CD4-positive, alpha-beta T cell treated with Interleukin-21 for 1 hour (primary cell): Measurements from ENCODE around the gene PTPN11.
"Not testable (repeated sequence)": the region's sequence is repeated elsewhere in the genome, so short reads cannot be mapped to it uniquely, and the experiment has no call there.

ENCODE experiments used
- DNase-seq: peaks from one replicate; pipeline ENCODE4 v3.0.0-alpha.2; 2020

Gene PTPN11

DNA sequence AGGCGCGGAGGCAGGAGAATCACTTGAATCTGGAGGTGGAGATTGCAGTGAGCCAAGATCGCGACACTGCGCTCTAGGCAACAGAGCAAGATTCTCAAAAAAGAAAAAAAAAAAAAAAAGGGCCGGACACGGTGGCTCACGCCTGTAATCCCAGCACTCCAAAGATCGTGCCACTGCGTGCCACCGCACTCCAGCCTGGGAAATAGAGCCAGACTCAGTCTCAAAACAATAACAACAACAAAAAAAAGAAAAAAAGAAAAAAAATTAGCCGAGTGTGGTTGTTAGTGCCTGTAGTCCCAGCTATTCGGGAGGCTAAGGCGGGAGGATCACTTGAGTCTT is 8.9 kb upstream of the PTPN11 start:
- no peak for DNase-seq

DNA sequence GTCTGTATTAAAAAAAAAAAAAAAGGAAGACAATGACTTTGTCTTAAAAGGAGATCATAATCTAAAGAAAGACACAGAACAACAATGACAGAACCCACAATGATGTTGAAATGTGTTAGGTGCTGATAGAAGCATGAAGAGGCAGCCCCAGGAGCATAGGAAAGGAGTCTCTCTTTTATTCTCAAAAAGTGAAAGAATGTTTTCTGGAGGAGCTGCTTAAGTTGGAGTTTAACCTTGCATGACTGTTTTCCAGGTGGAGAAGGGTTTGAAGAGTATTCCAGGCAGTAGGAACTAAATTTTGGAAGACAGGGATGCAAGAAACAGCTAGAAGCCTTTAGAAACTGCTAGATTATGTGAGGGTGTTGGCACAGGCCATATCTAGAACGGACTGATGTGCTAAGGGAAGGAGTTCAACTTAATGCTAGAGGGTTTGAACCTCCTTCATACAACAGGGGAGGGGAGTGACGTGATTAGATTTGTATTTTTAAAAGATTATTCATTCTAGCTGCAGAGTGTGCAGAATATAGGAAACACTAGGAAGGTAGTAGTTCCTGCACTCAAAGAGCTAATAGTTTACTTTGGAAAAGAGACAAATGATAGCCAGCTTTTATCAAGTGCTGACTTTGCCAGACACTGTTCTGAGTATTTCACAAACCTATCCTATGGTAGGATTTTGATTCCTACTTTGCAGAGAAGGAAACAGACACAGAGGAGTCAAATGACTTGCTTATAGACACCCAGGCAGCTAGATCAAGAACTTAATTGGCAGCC is 4.7 kb upstream of the PTPN11 start:
- no peak for DNase-seq

DNA sequence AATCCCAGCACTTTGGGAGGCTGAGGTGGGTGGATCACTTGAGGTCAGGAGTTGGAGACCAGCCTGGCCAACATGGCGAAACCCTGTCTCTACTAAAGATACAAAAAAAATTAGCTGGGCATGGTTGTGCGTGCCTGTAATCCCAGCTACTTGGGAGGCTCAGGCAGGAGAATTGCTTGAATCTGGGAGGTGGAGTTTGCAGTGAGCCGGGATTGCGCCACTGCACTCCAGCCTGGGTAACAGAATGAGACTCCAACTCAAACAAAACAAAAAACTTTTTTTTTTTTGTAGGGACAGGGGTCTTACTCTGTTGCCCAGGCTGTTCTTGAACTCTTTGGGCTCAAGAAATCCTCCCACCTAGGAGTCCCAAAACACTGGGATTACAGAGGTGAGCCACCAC is 3.3 kb upstream of the PTPN11 start:
- not testable (repeated sequence) for DNase-seq

DNA sequence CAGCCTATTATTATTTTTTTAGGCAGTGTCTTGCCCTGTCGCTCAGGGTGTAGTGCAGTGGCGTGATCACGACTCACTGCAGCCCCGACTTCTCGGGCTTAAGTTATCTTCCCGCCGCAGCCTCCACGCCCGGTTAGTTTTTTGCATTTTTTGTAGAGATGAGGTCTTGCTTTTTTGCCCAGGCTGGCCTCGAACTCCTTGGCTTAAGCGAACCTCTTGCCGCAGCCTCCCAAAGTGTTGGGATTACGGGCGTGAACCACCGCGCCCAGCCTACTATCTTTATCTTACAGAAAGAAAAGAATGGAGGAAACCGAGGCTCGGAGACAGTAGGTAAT is 507 bp upstream of the PTPN11 start:
- no peak for DNase-seq

DNA sequence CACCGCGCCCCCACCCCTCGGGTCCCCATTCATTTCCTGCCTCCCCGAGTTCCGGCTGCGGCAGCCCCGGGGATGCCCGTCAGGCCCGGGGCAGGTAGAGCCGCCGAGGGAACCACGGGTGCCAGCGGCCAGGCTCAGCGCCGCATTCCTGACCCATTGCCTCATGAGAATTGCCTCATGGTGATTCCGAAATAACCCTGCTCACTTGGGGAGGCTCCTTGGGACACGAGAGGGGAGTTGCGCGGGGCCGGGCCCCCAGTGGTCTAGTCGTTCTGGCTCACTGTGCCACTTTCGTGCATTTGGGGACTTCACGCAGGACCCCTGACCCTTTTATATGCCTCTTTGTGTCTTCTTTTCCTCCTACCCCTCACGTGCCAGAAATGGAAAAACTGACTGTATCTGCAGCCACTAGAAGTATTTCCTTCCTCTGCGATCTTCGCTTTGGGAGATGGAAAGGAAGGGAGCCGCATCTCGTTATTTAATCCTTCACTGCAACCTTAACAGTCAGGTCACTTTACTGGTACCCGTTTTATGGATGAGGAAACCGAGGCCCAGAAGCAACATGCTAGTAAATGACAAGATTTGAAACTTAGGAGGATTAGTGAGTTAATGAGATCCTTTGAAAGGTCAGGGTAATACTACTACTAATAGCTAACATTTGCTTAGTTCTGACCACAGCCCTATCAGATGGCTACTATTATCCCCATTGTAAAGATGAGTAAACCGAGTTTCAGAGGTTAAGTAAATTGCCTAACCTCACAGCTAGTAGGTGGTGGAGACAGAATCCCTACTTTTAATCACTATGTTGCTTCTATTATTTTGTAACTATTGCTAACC is 768 bp downstream of the PTPN11 start:
- no peak for DNase-seq

DNA sequence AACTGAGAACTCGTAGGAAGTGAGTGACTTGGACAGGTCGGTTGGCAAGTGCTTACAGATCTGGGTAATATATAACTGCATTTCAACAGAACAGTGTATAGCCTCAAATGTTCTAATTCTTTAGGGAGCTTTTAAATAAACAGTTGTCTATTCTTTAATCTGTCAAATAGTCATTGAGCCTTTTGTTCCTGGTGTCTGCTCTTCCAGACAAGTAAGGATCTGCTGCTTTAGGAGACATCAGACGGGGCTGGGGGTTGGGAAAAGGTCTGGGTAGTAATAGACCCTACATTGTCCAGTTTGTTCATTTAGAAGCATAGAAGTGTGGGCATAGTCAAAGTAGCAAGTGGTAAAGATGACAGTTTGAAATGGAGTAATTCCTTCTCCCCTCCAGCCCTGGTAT is 2.0 kb downstream of the PTPN11 start:
- no peak for DNase-seq

DNA sequence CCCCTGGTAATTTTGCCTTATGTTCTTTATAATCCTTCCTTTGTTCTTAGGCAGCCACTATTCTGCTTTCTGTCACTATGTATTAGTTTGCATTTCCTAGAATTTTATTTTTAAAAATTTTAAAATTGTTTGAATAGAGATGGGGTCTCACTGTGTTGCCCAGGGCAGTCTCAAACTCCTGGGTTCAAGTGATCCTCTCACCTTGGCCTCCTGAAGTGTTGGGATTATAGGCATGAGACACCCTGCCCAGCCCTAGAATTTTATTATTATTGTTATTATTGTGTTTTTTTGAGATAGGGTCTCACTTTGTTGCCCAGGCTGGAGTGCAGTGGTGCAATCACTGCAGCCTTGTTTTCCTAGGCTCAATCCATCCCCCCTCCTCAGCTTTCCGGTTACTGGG is 2.6 kb downstream of the PTPN11 start:
- no peak for DNase-seq

DNA sequence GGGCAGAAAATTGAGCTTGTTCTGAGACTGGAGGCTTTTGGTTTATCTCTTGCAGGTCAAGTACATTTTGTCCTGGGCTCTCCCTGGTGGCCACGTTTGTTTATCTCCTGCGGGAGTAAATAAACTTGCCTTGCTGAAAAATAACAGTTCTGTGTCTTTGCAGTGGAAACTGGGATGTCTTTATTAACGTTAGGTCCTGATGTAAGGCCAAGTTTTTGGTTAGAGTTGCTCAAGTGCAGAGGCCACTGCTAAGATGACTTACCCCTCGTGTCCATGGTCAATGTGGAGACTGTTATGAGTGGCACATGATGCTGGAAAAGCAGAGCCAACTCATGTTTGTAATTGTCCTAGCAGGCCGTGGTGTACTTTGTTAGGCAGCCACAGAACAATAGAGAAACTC is 3.8 kb downstream of the PTPN11 start:
- no peak for DNase-seq

DNA sequence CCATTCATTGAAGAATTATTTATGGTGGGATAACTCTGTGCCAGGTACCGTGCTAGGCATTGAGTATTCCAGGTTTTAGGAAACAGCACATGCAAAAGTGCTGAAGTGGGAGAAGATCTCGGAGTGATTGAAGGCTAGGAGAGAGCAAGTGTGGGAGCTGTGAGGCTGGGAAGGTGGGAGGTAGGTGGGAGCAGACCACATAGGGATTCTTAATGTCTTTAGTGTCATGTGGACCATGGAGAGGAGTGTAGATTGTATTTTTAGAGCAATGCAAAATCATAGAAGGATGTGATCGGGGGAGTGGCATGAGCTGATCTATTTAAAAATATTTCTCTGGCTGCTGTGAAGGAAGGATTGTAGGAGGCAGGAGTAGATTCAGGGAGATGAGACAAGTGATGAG is 5.4 kb downstream of the PTPN11 start:
- DNase-seq = no peak

DNA sequence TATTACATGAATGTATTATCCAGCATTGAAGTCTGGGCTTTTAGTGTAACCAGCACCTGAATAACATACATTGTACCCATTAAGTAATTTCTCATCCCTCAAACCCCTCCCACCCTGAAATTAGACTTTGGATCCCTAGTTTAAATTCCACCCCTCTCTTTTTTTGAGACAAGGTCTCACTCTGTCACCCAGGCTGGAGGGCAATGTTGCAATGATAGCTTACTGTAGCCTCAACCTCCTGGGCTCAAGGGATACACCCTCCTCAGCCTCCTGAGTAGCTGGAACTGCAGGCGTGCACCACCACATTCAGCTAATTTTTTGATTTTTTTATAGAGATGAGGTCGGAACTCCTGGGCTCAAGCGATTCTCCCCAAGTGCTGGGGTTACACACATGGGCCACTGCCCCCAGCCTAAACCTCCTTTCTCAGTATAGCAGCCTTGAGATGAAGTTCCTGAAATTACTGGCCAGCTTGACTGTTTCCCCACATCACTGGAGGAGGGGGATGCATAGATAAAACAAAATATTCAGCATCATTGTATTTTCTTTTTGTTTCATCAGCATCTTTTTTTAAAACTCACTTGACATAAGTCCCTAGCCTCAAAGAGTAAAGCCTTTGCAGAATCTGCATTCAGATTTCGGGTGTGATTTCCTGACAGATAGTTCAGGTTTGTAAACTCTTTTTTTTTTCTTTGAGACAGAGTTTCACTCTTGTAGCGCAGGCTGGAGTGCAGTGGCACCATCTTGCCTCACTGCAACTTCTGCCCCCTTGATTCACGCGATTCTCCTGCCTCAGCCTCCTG is 7.0 kb downstream of the PTPN11 start:
- no peak for DNase-seq

DNA sequence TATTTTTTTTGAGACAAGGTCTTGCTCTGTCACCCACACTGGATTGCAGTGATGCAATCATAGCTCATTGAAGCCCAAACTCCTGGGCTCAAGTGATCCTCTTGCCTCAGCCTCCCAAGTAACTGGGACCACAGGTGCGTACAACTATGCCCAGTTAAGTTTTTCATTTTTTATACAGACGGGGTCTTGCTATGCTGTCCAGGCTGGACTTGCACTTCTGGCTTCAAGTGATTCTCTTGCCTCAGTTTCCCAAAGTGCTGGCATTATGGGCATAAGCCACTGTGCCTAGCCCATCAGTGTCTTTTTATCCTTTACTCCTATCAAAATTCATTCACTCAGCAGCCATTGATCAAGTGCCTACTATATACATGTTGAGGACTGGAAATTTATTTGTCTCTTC is 9.0 kb downstream of the PTPN11 start:
- DNase-seq = no peak

DNA sequence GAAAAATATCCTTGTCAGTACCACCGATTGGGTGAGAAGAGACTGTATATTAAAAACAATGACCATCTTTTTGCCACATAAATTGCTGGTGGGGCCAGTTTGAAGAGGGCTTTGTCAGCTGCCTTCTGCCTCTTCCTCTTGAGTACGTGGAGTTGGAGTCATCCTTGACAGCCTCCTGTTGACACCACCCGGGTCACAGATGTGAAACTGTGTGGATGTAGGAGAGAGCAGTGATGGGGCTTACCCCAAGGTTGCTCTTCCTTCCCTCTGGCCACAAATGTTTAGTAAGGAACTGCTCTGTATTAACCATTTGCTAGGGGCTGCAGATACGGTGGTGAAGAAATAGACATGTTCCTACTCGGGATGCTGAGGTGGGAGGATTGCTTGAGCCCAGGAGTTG is 12.2 kb downstream of the PTPN11 start:
- no peak for DNase-seq

DNA sequence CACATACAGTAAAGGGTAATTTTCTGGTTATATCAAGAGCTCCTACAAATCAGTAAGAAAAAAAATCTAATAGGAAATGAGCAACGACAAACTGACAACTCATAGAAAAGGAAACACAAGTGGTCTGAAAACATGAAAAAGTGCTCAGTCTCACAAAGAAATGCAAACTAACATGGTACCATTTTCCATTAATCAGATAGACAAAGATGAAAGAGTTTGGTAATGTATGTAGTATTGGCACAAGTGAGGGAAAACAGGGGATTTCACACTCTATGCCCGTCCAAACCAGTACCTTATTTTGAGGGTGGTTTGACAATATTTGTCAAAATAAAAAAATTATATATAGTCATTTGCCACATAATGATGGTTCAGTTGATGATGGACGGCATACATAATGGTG is 13.2 kb downstream of the PTPN11 start:
- no peak for DNase-seq

DNA sequence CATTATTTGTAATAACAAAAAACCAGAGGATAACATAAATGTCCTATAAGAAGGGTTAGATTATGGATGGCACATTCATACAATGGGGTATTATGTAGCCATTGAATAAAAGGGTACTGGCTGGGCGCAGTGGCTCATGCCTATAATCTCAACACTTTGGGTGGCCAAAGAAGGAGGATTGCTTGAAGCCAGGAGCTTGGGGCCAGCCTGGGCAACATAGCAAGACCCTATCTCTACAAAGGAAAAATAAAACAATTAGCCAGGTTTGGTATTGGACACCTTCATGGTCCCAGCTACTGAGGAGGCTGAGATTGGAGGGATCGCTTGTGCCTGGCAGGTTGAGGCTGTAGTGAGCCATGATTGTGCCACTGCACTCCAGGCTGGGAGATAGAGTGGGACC is 14.8 kb downstream of the PTPN11 start:
- DNase-seq = no peak

DNA sequence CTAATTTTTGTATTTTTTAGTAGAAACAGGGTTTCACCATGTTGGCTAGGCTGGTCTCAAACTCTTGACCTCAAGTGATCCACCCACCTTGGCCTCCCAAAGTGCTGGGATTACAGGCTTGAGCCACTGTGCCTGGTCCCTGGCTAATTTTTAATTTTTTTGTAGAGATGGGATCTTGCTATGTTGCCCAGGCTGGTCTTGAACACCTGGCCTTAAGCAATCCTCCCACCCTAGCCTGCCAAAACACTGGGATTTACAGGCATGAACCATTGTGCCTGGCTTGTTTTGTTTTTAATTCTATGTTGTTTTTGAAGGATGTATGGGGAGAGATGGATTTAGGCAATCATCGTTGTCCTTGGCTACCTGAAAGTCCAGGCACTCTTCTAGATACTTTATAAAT is 19.9 kb downstream of the PTPN11 start:
- DNase-seq = not testable (repeated sequence)

DNA sequence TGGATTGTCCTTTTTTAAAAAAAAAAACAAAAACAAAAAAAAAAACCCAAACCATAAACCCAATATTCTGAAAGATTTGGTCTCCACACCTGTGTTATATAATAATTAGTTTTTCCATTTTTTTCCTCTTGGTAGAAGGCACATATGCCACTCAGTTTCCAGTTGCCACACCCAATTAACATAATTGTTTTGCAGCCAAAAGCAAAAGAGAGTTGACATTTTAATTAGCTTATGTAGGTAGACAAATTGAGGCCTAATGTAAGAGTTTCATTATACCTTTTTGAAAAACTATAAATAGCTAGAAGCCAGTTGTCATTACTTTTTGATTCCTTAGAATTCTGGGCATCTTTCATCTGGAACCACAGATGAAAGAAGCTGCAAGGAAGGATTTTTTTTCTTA is 21.0 kb downstream of the PTPN11 start:
- no peak for DNase-seq

DNA sequence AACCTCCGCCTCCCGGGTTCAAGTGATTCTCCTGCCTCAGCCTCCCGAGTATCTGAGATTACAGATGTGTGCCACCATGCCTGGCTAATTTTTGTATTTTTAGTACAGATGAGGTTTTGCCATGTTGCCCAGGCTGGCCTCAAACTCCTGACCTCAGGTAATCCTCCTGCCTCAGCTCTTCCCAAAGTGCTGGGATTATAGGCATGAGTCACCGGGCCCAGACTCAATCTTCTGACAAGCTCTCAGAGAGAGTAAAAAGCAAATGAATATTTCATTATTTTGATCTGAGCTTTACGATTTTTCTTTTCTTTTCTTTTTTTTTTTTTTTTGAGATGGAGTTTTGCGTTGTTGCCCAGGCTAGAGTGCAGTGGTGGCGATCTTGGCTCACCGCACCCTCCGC is 21.9 kb downstream of the PTPN11 start:
- DNase-seq = not testable (repeated sequence)

DNA sequence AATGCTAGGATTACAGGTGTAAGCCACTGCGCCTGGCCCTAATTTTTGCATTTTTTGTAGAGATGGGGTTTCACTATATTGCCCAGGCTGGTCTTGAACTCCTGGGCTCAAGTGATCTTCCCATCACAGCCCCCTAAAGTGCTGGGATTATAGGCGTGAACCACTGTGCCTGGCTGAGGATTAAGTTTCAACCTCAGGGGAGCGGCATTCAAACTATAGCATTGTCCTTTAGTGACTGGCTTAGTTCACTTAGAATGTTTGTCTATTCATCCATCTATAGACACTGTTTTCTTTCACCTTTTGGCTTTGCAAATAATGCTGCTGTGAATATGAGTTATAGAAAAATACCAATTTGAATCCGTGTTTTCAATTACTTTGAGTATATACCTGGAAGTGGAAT is 25.2 kb downstream of the PTPN11 start:
- DNase-seq = no peak

DNA sequence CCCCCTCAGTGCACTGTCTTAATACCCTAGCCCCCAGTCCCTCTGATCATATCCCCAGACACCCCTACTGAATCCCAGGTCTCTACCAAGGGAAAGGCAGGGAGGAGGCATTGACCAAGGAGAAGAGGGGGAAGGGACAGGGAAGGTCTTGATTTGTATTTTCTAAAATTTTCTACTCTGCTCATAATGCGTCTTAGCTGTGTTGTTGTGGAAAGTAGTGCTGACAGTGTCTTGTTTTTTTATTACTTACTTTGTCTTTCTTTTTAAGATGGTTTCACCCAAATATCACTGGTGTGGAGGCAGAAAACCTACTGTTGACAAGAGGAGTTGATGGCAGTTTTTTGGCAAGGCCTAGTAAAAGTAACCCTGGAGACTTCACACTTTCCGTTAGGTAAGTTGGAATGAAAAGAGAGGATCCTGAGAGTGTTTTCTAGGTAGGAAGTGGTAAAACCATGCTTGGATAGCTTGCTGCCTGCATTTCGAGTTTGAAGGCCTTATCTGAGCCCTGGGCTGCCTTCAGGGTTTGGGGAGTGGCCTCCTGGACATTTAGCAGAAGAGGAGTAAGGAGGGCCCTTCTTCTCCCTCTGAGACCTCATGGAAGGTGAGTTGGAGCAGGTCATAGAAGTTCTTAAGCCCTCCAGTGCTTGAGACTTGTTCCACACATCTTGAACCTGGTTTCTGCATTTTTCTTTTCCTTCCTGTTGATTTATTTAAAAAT is 27.4 kb downstream of the PTPN11 start:
- DNase-seq = no peak

DNA sequence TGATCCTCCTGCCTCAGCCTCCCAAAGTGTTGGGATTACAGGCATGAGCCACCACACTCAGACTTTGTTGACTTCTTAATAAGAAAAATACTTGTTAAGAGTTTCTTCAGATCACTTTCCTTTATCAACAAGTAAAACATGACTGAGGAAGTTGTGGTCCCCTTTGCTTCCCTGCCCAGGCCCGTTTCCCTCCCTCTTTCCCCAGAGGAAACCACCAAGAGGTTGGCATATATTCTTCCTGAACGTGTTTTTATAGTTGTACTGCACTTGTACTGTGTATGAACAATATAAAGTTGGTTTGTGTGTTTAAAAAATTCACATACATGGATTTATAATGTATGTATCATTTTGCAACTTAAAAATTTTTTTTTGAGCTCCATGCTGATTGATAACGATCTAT is 28.4 kb downstream of the PTPN11 start:
- DNase-seq = no peak

DNA sequence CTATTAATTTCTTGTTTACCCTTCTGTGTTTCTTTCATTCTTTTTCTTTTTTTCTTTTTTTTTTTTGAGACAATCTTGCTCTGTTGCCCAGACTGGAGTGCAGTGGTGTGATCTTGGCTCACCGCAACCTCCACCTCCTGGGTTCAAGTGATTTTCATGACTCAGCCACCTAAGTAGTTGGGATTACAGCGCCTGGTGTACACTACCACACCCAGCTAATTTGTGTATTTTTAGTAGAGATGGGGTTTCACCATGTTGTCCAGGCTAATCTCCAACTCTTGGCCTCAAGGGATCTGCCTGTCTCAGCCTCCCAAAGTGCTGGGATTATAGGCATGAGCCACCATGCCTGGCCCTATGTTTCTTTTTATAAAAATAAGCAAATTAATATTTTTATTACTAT is 29.4 kb downstream of the PTPN11 start:
- DNase-seq = not testable (repeated sequence)

DNA sequence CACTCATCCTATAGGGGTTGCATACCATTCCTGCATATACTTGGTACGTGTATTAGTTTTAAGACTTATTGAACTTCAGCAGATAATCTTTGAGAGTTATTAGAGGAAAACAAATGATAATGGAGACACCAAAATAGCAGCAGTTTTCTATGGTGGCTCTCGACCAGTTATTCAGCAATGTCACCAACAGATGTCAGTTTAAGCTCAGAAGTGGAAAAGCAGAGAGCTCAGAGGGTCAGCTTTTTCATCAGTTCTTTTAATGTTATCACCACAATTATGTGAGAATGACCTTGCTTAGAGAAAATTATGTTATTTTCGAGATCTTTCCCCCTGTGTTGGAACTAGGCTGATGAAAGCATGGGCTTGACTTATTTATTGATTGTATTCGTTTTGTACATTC is 32.0 kb downstream of the PTPN11 start:
- no peak for DNase-seq

DNA sequence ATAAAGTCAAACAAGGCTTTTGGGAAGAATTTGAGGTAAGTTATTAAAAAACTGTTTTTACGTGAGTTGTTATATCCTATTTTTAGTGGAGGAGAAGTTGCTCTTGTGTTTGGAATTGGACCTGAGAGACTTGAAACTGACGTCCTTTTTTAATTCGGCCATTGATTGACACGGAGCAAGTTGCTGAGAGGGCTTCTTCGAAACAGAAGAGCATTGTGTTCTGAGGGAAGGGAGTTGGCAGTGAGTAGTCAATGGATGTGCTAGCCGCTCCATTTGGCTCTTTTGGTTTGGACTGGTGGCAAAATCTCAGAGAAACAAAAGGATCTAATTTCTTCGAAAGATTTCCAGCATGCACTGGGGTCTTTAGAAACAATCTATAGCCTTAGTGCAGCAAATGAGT is 37.3 kb downstream of the PTPN11 start:
- DNase-seq = no peak
